Central memory CD8-positive, alpha-beta T cell (primary cell): Measurements from ENCODE around the gene LMO7.
"Not testable (repeated sequence)": the region's sequence is repeated elsewhere in the genome, so short reads cannot be mapped to it uniquely, and the experiment has no call there.

Source experiments
- ATAC-seq: fragments of 150-1000 bp; cut with Tn5 transposase; replicated peaks from 2 replicates; pipeline ENCODE4 v1.10.0; 2022; ENCODE audit warnings: mild to moderate bottlenecking, moderate FRiP score, moderate number of reproducible peaks; ENCODE audit not compliant: poor library complexity, severe bottlenecking; ENCODE audit errors: extremely low read depth
- DNase-seq, 2 donors: peaks; one replicate each; pipeline ENCODE4 v3.0.0; 2021; ENCODE audit warnings: low spot score in 2 of 2
- H3K27ac Mint-ChIP-seq: one replicate; pipeline ENCODE4 v1.8.0; 2022; ENCODE audit warnings: low read depth, mild to moderate bottlenecking, moderate library complexity, mixed read lengths
- H3K27me3 Mint-ChIP-seq: one replicate; pipeline ENCODE4 v1.8.0; 2022; ENCODE audit warnings: mixed read lengths
- H3K36me3 Mint-ChIP-seq: one replicate; pipeline ENCODE4 v1.8.0; 2022; ENCODE audit warnings: mild to moderate bottlenecking, moderate library complexity, mixed read lengths; ENCODE audit not compliant: insufficient read depth
- H3K4me1 Mint-ChIP-seq: one replicate; pipeline ENCODE4 v1.8.0; 2022; ENCODE audit warnings: mixed read lengths
- H3K4me3 Mint-ChIP-seq: one replicate; pipeline ENCODE4 v1.8.0; 2022; ENCODE audit warnings: mild to moderate bottlenecking, moderate library complexity, mixed read lengths
- H3K9me3 Mint-ChIP-seq: one replicate; pipeline ENCODE4 v1.8.0; 2022; ENCODE audit warnings: mixed read lengths

Gene LMO7

DNA sequence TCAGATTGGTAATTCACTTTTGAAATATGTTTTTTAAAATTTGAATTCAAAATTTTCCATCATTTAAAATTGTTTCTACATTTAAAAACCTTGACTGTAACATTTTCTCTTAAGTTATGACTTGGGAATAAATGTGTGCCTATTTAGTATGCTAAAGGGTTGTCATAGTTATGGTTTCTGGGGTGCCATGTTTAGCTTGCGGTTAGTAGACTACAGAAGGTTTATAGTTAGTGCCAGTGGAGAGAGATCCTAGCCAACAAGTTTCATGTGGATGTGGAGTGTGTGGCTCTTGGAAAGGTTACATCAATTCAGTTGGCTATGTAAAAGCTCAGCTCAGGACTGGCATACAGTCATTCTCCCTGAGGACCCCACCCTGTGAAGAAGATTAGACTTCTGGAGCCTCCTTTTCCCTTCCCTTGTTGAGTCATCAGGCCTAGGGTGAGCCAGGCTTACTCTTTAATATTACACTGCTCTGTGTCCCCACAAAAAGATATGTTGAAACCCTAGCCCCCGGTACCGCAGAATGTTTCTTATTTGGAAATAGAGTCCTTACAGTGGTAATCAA lies 20.4 kb downstream of the LMO7 start:
- ATAC-seq: no peak

DNA sequence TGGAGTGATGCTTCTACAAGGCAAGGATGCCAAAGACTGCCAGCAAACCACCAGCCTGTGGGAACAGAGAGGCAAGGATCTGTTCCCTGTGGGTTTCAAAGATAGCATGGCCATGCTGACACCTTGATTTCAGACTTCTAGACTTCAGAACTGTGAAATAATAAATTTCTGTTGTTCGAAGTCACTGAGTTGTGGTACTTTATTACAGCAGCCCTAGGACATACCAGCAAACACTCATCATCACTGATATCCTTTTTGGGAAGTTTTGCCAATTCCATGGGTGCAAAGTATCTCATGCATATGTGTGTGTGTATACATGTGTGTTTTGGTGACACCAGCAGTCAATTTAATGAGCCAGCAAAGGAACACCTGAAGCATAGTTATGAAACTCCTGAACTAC lies 21.0 kb downstream of the LMO7 start:
- Mint-ChIP-seq H3K27me3 (no peaks in the 10 kb centered on the region), H3K9me3 (no peaks in the 10 kb centered on the region), H3K4me1 (peaks cover 6% of the 10 kb centered on the region), H3K27ac (no peak overlapping the region), H3K36me3 (no peaks in the 10 kb centered on the region), H3K4me3 (no peak overlapping the region)
- DNase-seq (no peak), ATAC-seq (no peak)

More for the DNA sequence above, 20.4 kb downstream of the LMO7 start:
- Mint-ChIP-seq H3K4me1 (peaks cover 6% of the 10 kb centered on the region), H3K36me3 (no peaks in the 10 kb centered on the region), H3K9me3 (no peaks in the 10 kb centered on the region), H3K27me3 (no peaks in the 10 kb centered on the region), H3K27ac (no peak overlapping the region), H3K4me3 (no peak overlapping the region)
- no peak for DNase-seq

DNA sequence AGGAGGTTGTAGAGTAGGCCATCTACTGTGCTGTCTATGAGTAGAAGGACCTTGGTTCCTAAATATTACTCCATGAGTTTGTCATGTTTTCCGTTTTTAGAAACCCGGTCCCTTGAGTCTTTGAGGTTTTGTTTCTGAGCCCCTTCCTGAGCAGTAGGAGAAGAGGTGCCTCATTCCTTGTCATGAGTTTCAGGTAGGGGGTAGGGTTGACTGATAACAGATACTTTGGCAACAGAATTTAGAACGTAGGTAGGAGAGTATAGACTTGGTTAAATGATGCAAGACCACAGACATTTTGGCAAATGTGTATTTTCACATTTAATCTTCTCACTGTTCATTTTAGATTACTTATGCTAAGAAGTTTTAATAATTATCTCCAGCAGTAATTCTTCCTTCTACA lies 24.6 kb downstream of the LMO7 start:
- Mint-ChIP-seq H3K27me3 (no peaks in the 10 kb centered on the region), H3K4me3 (no peak overlapping the region), H3K27ac (no peak overlapping the region), H3K36me3 (no peaks in the 10 kb centered on the region), H3K4me1 (peaks cover 6% of the 10 kb centered on the region), H3K9me3 (no peaks in the 10 kb centered on the region)
- DNase-seq (no peak), ATAC-seq (no peak)

DNA sequence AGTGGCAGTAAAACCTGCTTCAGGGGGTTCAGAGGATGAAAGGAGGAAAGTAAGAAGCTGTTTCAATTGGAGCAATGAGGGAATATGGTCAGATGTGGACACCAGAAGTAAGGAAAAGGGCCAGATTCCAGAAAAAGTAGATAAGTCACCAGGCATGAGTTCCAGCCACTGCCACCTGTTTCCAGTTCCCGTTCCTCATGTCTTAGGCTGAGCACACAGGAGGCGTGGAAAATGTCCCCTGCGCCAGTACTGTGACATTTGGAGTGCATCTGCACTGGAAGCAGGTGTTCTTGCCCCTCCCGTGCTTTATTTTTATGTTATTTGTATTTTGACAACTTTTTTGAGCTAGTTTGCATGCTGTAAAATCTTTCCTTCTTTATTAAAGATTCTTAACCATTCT lies 25.3 kb downstream of the LMO7 start:
- H3K27me3 Mint-ChIP-seq: no peaks in the 10 kb centered on the region
- ATAC-seq (no peak), DNase-seq (no peak)
- H3K4me1 Mint-ChIP-seq: peaks cover 6% of the 10 kb centered on the region
- H3K4me3 Mint-ChIP-seq: no peak overlapping the region
- no peaks in the 10 kb centered on the region for H3K36me3 Mint-ChIP-seq
- H3K27ac Mint-ChIP-seq: no peak overlapping the region
- H3K9me3 Mint-ChIP-seq: no peaks in the 10 kb centered on the region

DNA sequence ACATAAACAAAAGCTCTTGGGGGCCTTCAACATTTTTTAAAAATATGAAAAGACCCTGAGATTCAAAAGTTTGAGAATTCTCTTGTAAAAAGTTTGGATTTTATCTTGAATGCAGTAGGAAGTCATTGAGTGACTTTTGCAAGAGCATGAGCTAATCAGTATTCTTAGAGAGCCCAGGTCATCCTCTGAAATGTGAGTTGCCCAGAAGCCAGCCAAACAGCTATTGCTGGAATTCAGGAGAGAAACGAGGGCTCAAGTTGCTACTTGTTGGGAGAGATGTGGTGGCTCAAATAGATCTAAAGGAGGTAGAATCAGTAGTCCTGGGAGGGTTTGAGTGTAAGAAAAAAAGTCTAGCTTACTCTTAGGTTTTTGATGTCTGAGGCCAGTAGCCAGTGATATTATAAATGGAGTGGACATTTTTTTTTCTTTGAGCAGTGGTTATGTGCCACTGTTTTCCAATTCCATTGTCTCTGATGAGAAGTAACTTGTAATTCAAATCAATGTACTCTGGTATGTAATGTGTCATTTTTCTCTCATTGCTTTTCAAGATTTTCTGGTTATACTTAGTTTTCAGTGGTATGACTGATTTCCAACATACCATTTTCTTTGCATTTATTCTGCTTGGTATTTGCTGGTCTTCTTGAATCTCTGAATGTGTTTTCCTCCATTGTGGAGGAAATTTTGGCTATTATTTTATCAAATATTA lies 30.7 kb downstream of the LMO7 start:
- Mint-ChIP-seq H3K27me3 (no peaks in the 10 kb centered on the region), H3K9me3 (no peaks in the 10 kb centered on the region), H3K36me3 (no peaks in the 10 kb centered on the region), H3K27ac (no peak overlapping the region), H3K4me1 (no peaks in the 10 kb centered on the region), H3K4me3 (no peak overlapping the region)
- DNase-seq (no peak), ATAC-seq (no peak)

DNA sequence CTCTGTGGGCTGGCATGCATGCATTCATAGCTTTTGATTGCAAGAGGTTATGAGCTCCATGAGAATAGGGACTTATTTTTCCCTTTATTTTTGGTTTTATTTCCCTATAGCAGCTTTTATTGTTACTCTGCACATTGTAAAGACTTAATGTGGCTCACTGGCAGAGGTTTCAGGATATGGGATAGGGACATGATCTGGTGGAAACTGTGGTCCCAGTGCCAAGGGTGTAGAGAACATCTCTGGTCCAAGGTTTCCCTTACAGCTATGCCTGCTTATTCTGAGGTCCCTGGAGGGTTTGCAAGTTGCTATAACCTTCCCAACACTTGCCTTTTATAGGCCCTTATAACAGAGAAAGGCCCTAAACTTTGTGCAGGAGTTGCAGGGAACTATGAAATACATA lies 33.6 kb downstream of the LMO7 start:
- ATAC-seq (no peak), DNase-seq (no peak)
- Mint-ChIP-seq H3K36me3 (peaks cover 2% of the 10 kb centered on the region), H3K4me3 (no peak overlapping the region), H3K27me3 (no peaks in the 10 kb centered on the region), H3K9me3 (no peaks in the 10 kb centered on the region), H3K27ac (no peak overlapping the region), H3K4me1 (no peaks in the 10 kb centered on the region)

DNA sequence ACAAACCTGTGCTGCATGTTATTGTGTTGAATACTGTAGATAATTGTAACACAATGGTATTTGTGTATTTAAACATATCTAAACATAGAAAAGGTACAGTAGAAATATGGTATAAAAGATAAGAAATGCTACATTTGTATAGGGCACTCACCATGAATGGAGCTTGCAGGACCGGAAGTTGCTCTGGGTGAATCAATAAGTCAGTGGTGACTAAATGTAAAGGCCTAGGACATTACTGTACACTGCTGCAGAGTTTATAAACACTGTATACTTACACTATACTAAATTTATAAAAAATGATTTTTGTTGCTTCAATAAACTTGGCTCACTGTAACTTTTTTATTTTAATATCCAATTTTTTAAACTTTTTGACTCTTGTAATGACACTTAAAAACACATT lies 34.4 kb downstream of the LMO7 start:
- no peaks in the 10 kb centered on the region for H3K4me1 Mint-ChIP-seq
- ATAC-seq (no peak), DNase-seq (no peak)
- no peak overlapping the region for H3K4me3 Mint-ChIP-seq
- H3K27ac Mint-ChIP-seq: no peak overlapping the region
- no peaks in the 10 kb centered on the region for H3K9me3 Mint-ChIP-seq
- no peaks in the 10 kb centered on the region for H3K27me3 Mint-ChIP-seq
- peaks cover 2% of the 10 kb centered on the region for H3K36me3 Mint-ChIP-seq

DNA sequence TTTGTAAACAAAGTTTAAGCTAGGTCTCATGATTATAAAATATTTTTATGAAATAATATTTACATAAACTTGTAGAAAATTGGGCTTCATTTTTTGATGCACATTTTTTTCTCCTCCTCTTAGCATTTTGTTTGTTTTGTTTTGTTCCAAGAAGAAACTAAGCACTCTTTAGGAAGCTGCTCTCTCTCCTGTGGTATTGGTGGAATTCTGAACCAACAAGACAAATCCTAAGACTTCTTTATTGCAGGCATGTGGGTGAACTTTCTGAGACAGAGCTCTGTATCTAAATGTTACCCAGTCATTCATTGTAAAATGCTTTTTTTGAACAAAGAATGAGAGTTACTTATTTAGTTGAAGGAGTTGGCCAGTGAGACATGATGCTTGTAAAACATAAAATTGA lies 39.3 kb downstream of the LMO7 start:
- no peaks in the 10 kb centered on the region for H3K27me3 Mint-ChIP-seq
- peaks cover 2% of the 10 kb centered on the region for H3K36me3 Mint-ChIP-seq
- H3K27ac Mint-ChIP-seq: no peak overlapping the region
- ATAC-seq: no peak
- no peaks in the 10 kb centered on the region for H3K4me1 Mint-ChIP-seq
- no peak overlapping the region for H3K4me3 Mint-ChIP-seq
- DNase-seq: no peak
- no peaks in the 10 kb centered on the region for H3K9me3 Mint-ChIP-seq

DNA sequence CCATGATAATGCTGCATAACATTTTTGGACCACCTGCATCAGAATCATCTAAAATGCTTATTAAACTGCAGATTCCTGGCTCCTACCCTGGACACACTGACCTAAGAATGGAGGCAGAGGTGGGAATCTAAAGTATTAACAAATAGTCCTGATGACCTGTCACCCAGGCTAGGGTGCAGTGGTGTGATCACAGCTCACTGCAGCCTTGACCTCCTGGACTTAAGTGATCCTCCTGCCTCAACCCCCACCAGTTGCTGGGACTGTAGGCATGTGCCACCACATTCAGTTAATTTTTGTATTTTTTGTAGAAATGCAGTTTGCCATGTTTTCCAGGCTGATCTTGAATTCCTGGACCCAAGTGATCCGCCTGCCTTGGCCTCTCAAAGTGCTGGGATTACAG lies 43.3 kb downstream of the LMO7 start:
- DNase-seq (no peak), ATAC-seq (no peak)
- H3K9me3 Mint-ChIP-seq: no peaks in the 10 kb centered on the region
- no peak overlapping the region for H3K27ac Mint-ChIP-seq
- H3K4me1 Mint-ChIP-seq: no peaks in the 10 kb centered on the region
- H3K4me3 Mint-ChIP-seq: no peak overlapping the region
- H3K36me3 Mint-ChIP-seq: no peaks in the 10 kb centered on the region
- H3K27me3 Mint-ChIP-seq: no peaks in the 10 kb centered on the region

DNA sequence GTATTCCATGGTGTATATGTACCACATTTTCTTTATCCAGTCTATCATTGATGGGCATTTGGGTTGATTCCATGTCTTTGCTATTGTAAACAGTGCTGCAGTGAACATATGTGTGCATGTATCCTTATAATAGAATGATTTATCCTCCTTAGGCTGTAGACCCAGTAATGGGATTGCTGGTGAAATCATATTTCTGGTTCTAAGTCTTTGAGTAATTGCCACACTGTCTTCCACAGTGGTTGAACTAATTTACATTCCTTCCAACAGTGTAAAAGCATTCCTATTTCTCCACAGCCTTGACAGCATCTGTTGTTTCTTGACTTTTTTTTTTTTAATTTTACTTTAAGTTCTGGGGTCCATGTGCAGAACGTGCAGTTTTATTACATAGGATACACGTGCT lies 44.1 kb downstream of the LMO7 start:
- not testable (repeated sequence) for H3K27ac Mint-ChIP-seq, ATAC-seq, DNase-seq, H3K36me3 Mint-ChIP-seq, H3K27me3 Mint-ChIP-seq, H3K4me1 Mint-ChIP-seq, H3K9me3 Mint-ChIP-seq, H3K4me3 Mint-ChIP-seq

DNA sequence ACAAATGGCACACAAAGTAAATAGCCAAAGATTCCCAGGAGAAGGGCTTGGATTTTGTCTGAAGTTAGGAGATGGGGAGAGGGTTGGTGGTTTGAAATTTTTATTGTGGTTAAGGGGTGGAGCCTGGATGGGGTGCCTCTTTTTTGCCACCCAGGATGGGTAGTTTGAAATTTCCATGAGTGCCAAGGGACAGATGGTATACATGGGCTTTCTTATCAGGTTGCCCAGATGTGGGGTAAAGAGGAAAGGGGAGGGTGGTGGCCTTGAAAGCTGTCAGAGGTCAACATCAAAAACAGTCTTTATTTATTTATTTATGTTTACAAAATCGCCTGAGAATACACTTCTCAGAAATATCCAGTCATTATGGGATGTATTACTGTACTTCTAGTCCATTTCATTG lies 46.2 kb downstream of the LMO7 start:
- H3K36me3 Mint-ChIP-seq: no peaks in the 10 kb centered on the region
- H3K27ac Mint-ChIP-seq: no peak overlapping the region
- H3K27me3 Mint-ChIP-seq: no peaks in the 10 kb centered on the region
- peaks cover 9% of the 10 kb centered on the region for H3K4me1 Mint-ChIP-seq
- no peak overlapping the region for H3K4me3 Mint-ChIP-seq
- ATAC-seq (no peak), DNase-seq (no peak)
- H3K9me3 Mint-ChIP-seq: no peaks in the 10 kb centered on the region

DNA sequence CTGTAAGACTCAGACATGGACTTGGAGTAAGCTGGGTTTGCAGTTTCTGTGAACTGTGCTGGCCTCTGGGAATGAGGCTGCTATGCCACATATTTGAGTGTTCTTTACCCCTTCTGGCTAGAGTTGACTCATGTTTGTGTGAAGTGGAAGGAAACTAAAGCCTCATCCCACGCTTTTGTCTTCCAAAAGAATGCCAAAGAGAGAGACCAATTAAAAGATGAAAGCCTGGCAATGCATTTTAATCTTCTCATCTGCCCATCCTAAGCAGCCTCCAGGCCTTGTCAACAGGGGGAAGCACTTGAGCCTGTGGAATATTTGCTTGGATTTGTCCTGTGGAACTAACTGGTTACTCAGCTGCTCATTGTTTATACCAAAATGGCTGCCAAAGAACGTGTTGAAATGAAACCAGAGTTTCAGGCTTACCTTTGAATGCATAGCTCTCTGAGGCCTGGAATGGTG lies 49.1 kb downstream of the LMO7 start:
- DNase-seq: no peak
- Mint-ChIP-seq H3K36me3 (no peaks in the 10 kb centered on the region), H3K27me3 (no peaks in the 10 kb centered on the region), H3K27ac (no peak overlapping the region), H3K4me1 (peaks cover 9% of the 10 kb centered on the region), H3K4me3 (no peak overlapping the region), H3K9me3 (no peaks in the 10 kb centered on the region)
- no peak for ATAC-seq

DNA sequence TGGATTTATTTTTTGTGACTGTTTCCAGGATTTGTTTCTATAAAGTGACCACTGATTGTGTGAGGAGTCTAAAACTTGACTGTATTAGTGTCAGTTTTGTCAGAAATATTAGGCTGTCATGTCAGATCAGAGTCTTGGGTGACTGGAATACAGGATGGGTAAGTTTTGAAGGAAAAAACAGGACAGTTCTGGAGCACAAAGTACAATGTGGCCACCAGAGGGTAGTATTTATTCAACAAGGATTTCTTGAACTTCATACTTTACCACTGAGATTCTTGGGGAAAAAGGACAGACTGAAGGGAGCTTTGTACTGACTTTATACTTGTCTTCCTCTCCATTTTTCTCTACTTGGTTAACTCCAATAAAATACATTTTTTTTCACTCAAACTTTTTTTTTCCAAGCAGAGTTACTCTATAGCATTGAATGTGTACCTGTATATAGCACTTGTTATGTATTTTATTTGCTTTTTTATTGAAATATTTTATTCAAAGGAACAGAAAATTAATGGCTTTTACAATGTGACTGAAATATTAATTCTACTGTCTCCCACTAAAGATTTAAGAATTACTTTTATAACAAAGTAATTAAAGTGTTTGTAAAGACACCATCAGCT lies 51.1 kb downstream of the LMO7 start:
- Mint-ChIP-seq H3K36me3 (no peaks in the 10 kb centered on the region), H3K9me3 (no peaks in the 10 kb centered on the region)
- no peak for DNase-seq

More for the DNA sequence above, 51.1 kb downstream of the LMO7 start:
- H3K27me3 Mint-ChIP-seq: no peaks in the 10 kb centered on the region
- H3K27ac Mint-ChIP-seq: no peak overlapping the region
- no peak overlapping the region for H3K4me3 Mint-ChIP-seq
- H3K4me1 Mint-ChIP-seq: peaks cover 9% of the 10 kb centered on the region
- ATAC-seq: no peak
